Glomerular visceral epithelial cell (primary cell): ENCODE results near the gene AGRN.
"Not testable (repeated sequence)": the region's sequence is repeated elsewhere in the genome, so short reads cannot be mapped to it uniquely, and the experiment has no call there.

ENCODE experiments used
- DNase-seq: peaks from one replicate; pipeline ENCODE4 v3.0.0-alpha.2; 2016; ENCODE audit errors: extremely low spot score

Gene AGRN

DNA sequence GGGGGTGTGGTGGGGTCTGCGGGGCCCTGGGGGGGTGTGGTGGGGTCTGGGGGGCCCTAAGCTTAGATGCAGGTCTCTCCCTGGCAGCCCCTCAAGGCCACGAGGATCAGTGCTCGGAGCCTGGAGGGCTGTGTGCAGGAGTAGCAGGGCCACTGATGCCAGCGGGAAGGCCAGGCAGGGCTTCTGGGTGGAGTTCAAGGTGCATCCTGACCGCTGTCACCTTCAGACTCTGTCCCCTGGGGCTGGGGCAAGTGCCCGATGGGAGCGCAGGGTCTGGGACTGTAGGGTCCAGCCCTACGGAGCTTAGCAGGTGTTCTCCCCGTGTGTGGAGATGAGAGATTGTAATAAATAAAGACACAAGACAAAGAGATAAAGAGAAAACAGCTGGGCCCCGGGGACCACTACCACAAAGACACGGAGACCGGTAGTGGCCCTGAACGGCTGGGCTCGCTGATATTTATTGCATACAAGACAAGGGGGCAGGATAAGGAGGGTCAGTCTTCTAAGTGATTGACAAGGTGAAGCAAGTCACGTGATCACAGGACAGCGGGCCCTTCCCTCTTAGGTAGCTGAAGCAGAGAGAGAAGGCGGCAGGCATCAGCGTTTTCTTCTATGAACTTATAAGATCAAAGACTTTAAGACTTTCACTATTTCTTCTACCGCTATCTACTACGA lies 45.5 kb downstream of the AGRN start:
- DNase-seq: no peak

DNA sequence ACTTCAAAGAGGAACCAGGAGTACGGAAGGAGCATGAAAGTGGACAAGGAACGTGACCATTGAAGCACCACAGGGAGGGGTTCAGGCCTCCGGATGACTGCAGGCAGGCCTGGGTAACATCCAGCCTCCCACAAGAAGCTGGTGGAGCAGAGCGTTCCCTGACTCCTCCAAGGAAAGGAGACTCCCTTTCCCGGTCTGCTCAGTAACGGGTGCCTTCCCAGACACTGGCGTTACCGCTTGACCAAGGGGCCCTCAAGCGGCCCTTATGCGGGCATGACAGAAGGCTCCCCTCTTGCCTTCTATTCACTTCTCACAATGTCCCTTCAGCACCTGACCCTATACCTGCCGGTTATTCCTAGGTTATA lies 46.0 kb downstream of the AGRN start:
- DNase-seq: not testable (repeated sequence)

DNA sequence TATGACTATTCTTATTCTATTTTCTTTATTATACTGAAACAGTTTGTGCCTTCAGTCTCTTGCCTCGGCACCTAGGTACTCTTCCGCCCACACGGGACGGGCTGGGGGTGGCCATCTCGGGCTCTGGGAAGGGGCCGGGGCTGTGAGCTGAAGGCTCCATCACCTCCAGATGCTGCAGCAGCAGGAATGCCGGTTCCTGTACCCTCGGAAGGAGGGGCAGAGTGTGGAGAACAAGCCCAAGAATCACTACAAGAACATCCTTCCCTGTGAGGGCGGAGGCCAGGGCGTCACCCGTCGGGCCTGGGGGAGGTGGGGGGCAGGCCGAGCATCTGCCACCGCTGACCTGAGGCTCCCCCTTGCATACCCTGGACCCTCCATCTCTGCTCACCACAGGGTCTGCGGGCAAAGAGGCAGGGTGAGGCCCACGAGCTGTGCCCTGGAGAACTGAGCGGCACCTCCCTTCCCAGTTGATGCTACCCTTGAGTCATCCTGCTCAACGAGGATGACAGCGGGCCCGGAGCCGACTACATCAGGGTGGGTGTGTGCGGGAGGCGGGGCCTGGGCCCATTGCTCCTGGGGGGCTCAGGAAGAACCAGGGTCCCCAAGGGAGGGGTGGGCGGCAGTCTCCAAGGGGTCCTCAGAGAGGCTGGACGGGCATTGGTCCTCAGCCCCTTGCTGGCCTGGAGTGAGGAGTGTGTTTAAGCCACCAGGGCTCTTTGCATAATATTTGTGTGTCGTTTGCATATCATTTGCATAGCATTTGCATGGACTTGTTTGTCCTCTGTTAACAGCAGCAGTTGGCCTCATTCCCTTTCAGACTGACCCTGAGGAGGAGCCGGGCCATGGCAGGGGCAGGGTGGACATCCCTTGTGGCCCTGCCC lies 46.7 kb downstream of the AGRN start:
- DNase-seq: peak; percentile 27

DNA sequence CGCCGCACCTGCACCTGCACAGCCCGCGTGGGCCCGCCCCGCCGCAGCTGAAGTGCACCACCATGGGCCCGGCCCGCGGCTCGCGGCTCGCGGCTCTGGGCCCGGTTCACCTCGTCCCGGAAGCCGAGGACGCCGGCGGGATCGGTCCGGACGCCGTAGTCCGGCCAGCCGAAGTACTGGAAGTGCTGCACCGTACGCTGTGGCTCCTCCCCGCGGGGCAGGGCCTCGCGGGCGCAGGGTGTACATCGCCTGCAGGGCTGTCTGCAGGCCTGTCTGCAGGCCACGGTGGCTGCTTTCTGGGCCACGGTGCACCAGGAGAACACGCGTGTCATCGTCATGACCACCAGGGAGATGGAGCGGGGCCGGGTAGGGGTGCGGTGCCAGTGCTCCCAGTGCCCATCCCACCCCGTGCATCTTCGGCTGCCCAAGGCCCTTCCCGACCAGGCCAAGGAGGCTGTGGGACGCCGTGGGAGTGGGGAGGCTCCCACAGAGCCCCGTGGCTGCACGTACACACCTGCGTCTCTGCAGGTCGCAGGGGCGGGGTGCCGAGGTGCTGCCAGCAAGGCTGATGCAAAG lies 47.5 kb downstream of the AGRN start:
- no peak for DNase-seq

DNA sequence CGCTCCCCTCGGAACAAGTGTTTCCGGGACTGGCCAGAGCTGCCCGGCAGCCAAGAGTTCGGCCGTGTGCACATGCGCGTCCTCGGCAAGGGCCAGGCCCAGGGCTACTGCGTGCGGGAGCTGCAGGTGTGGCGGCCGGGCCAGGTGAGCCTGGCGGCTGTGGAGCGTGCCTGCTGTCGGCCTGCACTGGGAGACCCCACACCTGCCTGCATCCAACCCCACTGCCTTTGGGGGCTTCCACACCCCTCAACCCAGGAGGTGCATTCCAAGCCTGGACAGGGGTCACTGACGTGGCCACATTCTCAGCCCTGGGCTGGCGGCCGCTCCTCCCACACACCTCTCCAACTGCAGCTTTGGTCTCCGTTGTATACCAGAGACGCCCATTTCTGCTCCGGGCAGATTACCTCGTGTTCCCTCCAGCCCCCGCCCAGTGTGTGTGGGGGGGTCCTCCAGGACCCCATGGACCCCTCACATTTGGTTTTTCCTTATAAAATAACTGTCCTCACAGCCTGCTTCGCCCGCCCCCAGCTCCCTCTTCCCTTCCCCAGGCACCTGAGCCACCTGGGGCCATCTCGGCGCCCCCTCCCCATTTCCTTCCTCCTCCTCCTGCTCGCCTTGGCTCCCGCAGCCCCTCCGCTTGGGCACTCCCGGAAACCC lies 48.1 kb downstream of the AGRN start:
- no peak for DNase-seq

DNA sequence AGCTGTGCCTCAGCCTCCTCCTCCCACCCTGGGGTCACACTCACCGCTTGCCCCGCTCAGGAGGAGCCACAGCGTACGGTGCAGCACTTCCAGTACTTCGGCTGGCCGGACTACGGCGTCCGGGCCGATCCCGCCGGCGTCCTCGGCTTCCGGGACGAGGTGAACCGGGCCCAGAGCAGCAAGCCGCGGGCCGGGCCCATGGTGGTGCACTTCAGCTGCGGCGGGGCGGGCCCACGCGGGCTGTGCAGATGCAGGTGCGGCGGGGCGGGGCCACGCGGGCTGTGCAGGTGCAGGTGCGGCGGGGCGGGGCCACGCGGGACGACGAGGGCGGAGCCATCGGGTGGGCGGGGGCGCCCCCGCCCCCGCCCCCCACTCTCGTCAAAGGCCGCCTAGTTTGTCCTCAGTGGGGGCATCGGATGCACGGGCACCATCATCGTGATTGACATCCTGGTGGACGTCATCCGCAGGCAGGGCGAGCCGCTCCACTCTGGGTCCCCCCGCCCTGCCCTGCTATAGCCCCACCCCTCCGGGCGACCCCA lies 48.7 kb downstream of the AGRN start:
- peak; percentile 29 for DNase-seq

DNA sequence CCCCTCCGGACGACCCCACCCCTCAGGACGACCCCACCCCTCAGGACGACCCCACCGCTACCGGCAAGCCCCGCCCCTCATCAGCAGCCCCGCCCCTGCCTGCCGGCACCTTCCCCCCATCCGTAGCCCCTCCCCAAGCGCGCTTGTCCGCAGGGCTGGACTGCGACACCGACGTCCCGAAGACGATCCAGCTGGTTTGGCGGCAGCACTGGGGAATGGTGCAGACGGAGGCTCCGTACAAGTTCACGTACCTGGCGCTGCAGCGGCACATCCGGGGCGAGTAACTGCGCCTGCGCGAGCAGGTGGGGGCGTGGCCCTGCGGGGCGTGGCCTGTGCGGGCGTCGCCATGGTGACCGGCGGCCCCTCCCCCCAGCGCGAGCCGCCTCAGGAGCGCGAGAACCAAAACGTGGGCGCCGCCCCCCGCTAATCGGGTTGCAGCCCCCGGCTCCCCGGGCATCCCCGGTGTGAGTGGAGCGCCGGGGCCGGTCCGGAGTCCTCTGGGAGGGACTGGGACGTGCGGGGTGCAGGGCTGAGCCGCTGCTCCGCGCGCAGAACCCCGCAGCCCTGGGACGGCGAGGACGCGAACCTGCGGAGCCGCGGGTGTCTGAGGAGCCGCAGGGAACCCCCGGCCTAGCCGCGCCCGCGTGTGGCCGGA lies 49.3 kb downstream of the AGRN start:
- peak; percentile 83 for DNase-seq

DNA sequence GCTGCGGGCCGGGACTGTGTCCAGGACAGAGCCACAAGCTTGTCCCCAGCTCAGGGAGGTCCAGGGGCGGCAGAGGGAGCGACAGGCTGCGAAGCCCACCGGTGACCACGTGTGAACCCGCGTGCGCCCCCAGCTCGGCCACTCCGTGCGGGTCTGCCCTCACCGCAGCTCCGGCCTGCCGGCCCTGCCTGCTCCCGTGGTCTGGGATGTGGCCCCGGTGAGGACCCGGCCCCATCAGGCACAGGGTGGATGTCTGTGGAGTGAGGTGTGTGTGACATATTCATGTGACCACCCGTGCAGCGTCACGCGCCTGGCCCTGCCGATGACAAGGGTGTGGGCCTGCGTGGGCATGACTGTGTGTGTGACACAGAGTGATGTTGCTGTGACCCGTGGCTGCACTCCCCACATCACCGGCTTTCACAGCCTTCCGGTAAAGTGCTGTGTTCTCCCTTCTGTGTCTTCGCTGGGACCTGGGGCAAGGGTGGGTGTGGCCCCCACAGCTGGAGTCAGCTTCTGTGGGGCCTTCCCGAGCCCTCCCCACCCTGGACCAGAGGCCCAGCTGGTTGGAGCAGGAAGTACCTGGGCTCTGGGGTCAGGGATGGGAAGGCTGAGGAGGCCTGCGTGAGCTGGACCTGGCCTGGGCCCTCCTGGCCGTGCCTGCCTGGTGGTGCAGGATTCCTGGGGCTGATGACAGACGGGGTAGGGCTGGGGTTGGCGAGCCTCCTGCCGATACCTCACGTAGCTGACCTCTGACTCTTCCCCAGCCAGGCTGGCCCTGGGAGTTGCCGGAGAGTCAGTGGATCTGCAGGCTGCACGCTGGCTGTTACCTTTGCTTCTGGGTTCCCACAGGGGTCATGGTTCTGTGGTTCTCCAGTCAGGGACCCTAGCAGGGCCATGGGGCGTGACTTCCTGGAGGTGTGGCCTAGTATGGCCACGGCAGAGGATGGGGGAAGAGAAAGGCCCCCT lies 50.1 kb downstream of the AGRN start:
- no peak for DNase-seq

DNA sequence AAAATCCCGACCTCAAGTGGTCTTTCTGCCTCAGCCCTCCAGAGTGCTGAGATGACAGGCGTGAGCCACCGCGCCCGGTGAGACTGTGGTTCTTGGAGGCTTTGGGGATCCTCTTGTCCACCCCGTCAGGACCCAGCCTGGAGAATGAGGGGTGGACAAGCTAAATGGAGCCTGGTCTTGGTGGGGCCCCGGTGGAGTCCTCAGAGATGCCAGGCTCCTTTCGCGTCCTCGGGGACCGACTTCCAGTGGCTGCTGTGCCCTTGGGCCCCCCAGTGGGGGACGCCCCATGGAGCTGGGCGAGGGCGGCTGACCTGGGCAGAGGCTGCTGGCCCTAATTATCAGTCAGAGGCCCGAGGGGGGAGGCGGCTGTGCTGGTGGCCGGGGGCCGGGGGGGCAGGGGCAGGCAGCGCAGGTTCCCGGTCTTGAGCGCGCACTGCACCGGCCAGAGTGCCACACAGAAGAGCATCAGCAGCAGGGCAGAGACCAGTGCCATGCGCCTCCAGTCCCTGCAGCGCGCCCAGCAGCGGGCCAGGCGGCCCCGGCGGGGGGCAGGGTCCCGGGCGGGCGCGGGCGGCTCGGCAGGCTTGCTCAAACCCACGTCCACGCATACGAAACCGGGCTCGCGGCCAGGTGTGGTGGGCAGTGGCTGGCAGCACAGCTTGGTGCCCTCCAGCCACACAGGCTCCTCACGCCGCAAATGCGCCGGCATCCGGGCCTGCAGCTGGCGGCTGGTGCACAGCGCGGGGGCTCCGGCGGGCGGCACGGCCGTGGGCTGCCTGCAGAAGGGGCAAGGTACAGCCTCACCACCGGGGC lies 51.8 kb downstream of the AGRN start:
- DNase-seq: no peak

DNA sequence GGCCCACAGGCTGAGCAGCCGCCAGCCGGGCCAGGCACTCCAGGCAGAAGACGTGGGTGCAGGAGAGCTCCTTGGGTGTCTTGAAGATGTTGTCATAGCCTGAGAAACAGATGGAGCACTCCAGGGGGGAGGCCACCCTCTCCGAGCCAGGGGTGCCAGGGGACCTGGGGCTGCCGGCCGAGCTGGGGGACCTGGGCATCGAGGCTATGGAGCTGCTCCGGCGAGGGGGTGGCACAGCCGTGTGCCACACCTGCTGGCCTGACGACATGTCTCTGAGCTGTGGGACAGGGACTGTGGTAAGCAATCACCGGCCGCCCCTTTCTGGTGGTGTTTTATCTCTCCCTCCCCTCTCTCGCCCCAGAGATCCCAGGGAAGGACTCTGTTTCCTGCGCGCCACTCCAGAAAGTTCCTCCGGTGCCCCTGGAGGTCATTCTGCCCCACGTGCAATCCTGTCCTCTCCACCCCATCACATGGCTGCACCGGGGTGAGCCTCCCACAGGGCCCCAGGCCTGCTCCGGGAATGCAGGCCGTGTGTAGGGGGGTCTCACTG lies 52.5 kb downstream of the AGRN start:
- DNase-seq: no peak

DNA sequence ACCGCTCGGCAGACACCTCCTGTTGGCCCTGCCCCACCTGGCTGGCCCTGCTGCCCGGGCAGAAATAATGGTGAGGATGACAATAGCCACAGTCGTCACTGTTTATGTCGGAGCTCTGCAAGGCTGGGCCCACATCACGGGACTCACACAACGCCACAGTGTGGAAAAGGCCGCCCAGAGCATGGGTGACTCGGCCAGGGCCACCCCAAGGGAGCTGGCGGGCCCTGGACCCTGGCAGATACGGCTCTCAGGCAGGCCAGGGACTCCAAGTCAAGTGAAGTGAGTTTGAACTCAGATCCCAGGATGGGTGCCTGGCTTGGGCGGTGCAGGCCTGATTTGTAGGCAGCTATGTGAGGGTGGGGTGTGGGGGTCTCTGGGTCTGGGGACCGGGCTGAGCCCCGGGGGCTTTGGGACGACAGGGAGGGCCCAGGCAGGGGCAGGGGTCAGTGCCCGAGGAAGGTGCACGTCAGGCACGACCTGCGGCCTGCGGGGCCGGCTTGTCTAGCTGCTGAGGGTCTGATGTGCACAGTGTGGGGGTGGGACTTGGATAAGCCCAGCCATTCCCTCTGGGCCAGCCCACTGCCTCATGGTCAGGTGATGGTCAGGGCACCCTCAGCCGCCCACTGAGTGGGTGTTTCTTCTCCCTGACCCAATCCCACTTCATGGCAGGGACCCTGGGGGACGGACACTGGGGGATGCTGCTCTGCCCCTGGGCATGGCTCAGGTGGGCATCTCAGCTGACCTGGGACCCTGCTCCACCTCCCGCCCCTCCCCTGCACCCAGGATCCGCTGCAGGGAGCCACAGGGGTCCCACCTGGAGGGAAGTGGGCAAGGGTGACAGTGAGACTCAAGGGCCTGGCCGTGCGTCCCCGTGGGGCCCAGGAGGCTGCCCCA lies 53.2 kb downstream of the AGRN start:
- DNase-seq: no peak

DNA sequence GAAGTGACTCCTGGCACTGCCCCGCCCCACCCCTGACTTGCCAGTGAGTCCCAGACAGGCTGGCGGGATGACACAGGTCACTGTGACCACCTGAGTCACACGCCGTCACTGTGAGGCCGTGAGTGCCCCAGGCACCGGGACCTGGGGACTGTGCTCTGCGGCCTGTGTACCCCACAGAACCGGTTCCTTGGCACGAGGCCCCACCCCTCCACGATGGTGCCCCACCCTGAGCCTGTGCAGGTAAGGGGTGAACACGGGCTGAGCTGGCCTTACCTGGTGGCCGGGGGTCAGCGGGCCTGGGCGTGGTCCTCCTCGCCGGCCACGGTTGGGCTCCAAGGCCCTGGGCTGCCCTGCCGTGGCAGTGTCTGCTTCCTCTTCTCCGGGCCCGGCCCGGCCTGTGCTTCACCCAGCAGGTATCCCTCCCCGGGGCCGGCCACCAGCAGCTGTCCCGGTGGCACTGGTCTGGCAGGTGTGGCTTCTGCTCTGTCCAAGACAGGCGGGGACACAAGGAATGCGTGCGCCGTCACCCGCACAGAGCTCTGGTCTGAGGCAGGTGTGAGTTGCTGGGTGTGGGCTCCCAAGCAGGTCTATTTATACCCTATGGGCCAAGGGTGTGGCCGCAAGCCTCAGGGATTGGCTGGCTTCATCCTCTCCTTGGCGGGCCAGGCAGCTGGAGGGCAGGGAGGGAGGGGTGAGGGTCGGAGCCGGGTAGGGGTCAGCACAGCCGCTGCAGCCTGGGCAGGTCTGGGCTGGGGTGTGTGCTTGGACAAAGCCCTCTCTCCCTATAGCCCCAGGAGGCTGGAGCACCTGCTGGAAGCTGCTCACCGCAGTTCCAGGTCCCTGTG lies 54.0 kb downstream of the AGRN start, which contains the start of gene RNF223:
TSS of gene RNF223 (minus strand) at position 564 of the 845 bp plus-strand sequence. CDS start 1,740 bp downstream, outside the sequence.
- no peak for DNase-seq

DNA sequence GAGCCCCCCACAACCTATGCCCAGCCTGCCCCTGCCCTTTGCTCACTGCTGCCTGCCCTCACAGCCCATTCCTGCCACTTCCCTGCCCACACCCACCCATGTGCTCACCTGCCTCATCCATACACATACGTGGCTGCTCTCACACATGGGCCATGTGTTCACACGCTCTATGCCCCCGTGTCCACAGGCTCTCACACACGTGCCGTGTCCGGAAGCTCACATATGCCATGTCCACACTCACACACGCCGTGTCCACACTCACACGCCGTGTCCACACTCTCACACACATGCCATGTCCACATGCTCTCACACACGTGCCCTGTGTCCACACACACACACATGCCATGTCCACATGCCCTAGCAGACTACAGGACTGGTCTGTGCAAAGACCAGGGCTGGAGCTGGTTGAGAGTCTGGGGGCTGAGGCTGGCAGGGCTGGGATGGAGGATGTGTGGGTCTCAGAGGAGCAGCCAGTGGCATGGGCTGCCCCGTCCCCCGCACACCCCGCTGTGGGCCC lies 54.8 kb downstream of the AGRN start:
- no peak for DNase-seq

DNA sequence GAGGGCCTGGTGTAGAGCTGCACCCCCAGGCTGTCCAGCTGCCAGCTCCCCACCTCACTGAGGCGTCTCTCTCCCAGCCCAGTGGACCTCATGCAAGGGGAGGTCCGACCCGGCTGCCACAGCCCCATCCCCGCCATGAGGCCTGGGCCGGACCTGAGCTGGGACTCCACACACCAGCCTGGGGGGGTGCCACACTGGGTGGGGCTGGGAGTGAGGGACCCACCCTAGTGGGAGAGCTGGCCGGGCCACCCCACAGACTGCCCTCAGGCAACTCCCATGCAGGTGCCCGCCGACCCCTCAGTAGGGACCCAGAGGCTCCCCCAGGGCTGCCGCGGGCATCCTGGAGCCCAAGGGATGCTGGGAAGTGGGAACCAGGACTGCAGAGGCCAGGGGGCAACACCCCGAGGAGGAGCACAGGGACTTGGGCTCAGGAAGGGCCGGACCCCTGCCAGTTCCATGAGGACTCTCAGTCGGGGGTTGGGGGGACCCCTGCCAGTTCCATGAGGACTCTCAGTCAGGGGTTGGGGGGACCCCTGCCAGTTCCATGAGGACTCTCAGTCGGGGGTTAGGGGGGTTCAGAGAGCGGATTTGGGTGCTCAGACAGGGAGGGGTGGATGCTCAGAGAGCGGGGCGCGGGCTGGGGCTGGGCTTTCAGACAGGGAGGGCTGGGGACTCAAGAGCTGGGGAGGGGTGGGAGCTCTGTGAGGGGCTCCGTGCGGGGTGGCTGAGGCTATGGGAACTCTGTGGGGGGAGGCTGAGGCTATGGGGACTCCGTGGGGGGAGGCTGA lies 55.4 kb downstream of the AGRN start:
- no peak for DNase-seq

DNA sequence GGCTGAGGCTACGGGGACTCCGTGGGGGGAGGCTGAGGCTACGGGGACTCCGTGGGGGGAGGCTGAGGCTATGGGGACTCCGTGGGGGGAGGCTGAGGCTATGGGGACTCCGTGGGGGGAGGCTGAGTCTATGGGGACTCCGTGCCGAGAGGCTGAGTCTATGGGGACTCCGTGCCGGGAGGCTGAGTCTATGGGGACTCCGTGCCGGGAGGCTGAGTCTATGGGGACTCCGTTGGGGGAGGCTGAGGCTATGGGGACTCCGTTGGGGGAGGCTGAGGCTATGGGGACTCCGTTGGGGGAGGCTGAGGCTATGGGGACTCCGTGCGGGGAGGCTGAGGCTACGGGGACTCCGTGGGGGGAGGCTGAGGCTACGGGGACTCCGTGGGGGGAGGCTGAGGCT lies 57.5 kb downstream of the AGRN start:
- DNase-seq: not testable (repeated sequence)
